Astrocyte (in vitro differentiated cells and primary cell): ENCODE data around the gene ENOPH1. TPM values are rescaled to one million over a fixed set of nuclear protein-coding genes. Genes with fewer than 3 reads are reported as not detected.

Experiments
- DNase-seq: peaks from one replicate; pipeline ENCODE4 v3.0.0-alpha.2; 2010; ENCODE audit warnings: low read depth
- FAIRE-seq: peaks from 2 replicates; lab custom pipeline; 2011; peaks lifted over from hg19 to GRCh38; lab: Jason Lieb, UNC
- H2AFZ ChIP-seq: 2 replicates; pipeline ENCODE4 v1.6.0; 2012; ENCODE audit warnings: low read depth, low read length, inconsistent platforms
- H3K27ac ChIP-seq: 2 replicates; pipeline ENCODE4 v1.5.1; 2011; ENCODE audit warnings: low read depth, low read length, inconsistent platforms
- H3K27me3 ChIP-seq: 2 replicates; pipeline ENCODE4 v1.6.0; 2011; ENCODE audit warnings: low read length, inconsistent platforms; ENCODE audit not compliant: insufficient read depth
- H3K36me3 ChIP-seq: 2 replicates; pipeline ENCODE4 v1.5.1; 2011; ENCODE audit warnings: low read length, inconsistent platforms; ENCODE audit not compliant: insufficient read depth
- H3K4me1 ChIP-seq: 2 replicates; pipeline ENCODE4 v1.5.1; 2011; ENCODE audit warnings: low read length, inconsistent platforms; ENCODE audit not compliant: insufficient read depth
- H3K4me2 ChIP-seq: 2 replicates; pipeline ENCODE4 v1.6.0; 2012; ENCODE audit warnings: low read length, inconsistent platforms
- H3K4me3 ChIP-seq: 2 replicates; pipeline ENCODE4 v1.5.1; 2011; ENCODE audit warnings: low read depth, mild to moderate bottlenecking, low read length, inconsistent platforms; ENCODE audit not compliant: insufficient read depth
- H3K79me2 ChIP-seq: 2 replicates; pipeline ENCODE4 v1.6.0; 2012; ENCODE audit warnings: mild to moderate bottlenecking, low read length, inconsistent platforms; ENCODE audit not compliant: insufficient read depth
- H3K9ac ChIP-seq: 2 replicates; pipeline ENCODE4 v1.6.0; 2012; ENCODE audit warnings: mild to moderate bottlenecking, low read length, inconsistent platforms
- H3K9me3 ChIP-seq: 2 replicates; pipeline ENCODE4 v1.5.1; 2012; ENCODE audit warnings: low read depth, mild to moderate bottlenecking, low read length, inconsistent platforms; ENCODE audit not compliant: insufficient read depth
- H4K20me1 ChIP-seq: 2 replicates; pipeline ENCODE4 v1.6.0; 2012; ENCODE audit warnings: low read length, inconsistent platforms; ENCODE audit not compliant: insufficient read depth
- H3K27ac Mint-ChIP-seq: one replicate; pipeline ENCODE4 v1.8.0; 2021; ENCODE audit warnings: mild to moderate bottlenecking, mixed read lengths; ENCODE audit not compliant: unreplicated experiment
- H3K27me3 Mint-ChIP-seq: one replicate; pipeline ENCODE4 v1.8.0; 2021; ENCODE audit warnings: low read depth, mixed read lengths; ENCODE audit not compliant: unreplicated experiment
- H3K36me3 Mint-ChIP-seq: one replicate; pipeline ENCODE4 v1.8.0; 2021; ENCODE audit warnings: low read depth, mixed read lengths; ENCODE audit not compliant: unreplicated experiment
- H3K4me1 Mint-ChIP-seq: one replicate; pipeline ENCODE4 v1.8.0; 2021; ENCODE audit warnings: low read depth, mixed read lengths; ENCODE audit not compliant: unreplicated experiment
- H3K4me3 Mint-ChIP-seq: one replicate; pipeline ENCODE4 v1.8.0; 2021; ENCODE audit warnings: mild to moderate bottlenecking, moderate library complexity, mixed read lengths; ENCODE audit not compliant: unreplicated experiment
- H3K9me3 Mint-ChIP-seq: one replicate; pipeline ENCODE4 v1.8.0; 2021; ENCODE audit warnings: mild to moderate bottlenecking, mixed read lengths; ENCODE audit not compliant: unreplicated experiment
- CTCF ChIP-seq: IDR thresholded peaks from 2 replicates; pipeline ENCODE4 v1.5.1; 2011; ENCODE audit warnings: low read depth, mild to moderate bottlenecking, inconsistent platforms, low read length, moderate library complexity; ENCODE audit not compliant: insufficient read depth
- EZH2 ChIP-seq: IDR thresholded peaks from 2 replicates; pipeline ENCODE4 v1.6.1; 2012; ENCODE audit warnings: mild to moderate bottlenecking, low read length, inconsistent platforms; ENCODE audit not compliant: insufficient read depth
- total RNA-seq: library from RNA; stranded (reverse); gene quantifications from 2 replicates; pipeline ENCODE4 v1.2.1, GENCODE V29; 2021

The ENOPH1 gene
- total RNA-seq, 1 donor from 2014 or later = 32.6 TPM

GRCh38 chr4:82415922-82416365 is 14.4 kb upstream of the ENOPH1 start:
- Histone ChIP-seq H3K9me3 (no peaks in the 10 kb centered on the region), H3K4me1 (no peaks in the 10 kb centered on the region), H3K4me3 (no peak overlapping the region), H3K79me2 (no peaks in the 10 kb centered on the region), H4K20me1 (no peaks in the 10 kb centered on the region), H2AFZ (peak overlapping the region; percentile 58), H3K36me3 (no peaks in the 10 kb centered on the region), H3K27ac (no peak overlapping the region), H3K4me2 (peak overlapping the region; percentile 62), H3K9ac (no peak overlapping the region), H3K27me3 (peaks cover 4% of the 10 kb centered on the region)
- Mint-ChIP-seq H3K27ac (no peak overlapping the region), H3K4me1 (no peaks in the 10 kb centered on the region), H3K9me3 (no peaks in the 10 kb centered on the region), H3K27me3 (no peaks in the 10 kb centered on the region), H3K36me3 (no peaks in the 10 kb centered on the region), H3K4me3 (peak overlapping the region; percentile 1)
- FAIRE-seq (no peak), DNase-seq (no peak)
- TF ChIP-seq CTCF (no peak), EZH2 (no peak)

- no peak for FAIRE-seq
- H3K4me1 ChIP-seq = peaks cover 12% of the 10 kb centered on the region
- no peak overlapping the region for H3K4me3 Mint-ChIP-seq
These were observed 10.9 kb upstream of the ENOPH1 start for GRCh38 chr4:82419451-82419850.

More at GRCh38 chr4:82419451-82419850, 10.9 kb upstream of the ENOPH1 start:
- TF ChIP-seq CTCF (no peak), EZH2 (no peak)
- Histone ChIP-seq H3K4me3 (no peak overlapping the region), H3K9me3 (no peaks in the 10 kb centered on the region), H3K27ac (no peak overlapping the region), H3K27me3 (peaks cover 4% of the 10 kb centered on the region), H3K36me3 (peaks cover 14% of the 10 kb centered on the region), H4K20me1 (peaks cover 30% of the 10 kb centered on the region), H3K79me2 (no peaks in the 10 kb centered on the region), H2AFZ (no peak overlapping the region), H3K4me2 (no peak overlapping the region), H3K9ac (no peak overlapping the region)
- H3K4me1 Mint-ChIP-seq = peaks cover 18% of the 10 kb centered on the region
- H3K9me3 Mint-ChIP-seq = no peaks in the 10 kb centered on the region
- no peak overlapping the region for H3K27ac Mint-ChIP-seq
- H3K36me3 Mint-ChIP-seq = peaks cover 8% of the 10 kb centered on the region
- DNase-seq = no peak
- H3K27me3 Mint-ChIP-seq = no peaks in the 10 kb centered on the region
